IMR-90 (cell line): Measurements from ENCODE around the gene IRF6. TPM values are rescaled to one million over a fixed set of nuclear protein-coding genes. Genes with fewer than 3 reads are reported as not detected.

Experiments
- ATAC-seq: fragments of 200-7000 bp; cut with Tn5 transposase; 2 replicates; pipeline ENCODE4 v1.9.1; 2020; ENCODE audit warnings: low read depth, mild to moderate bottlenecking, moderate library complexity
- BruUV-seq: library from RNA; stranded (reverse); fragments of 400-500 nt; replicated peaks from 2 replicates; lab custom pipeline; 2021; lab: Mats Ljungman, UMichigan
- CTCF ChIA-PET: fragments of 300-600 bp; formaldehyde crosslinking; extraction: SDS; loops from one replicate; lab custom pipeline; 2021; ENCODE audit warnings: antibody characterized with exemption; lab: Yijun Ruan, JAX
- POLR2A ChIA-PET: fragments of 300-600 bp; sonication (Branson Sonifier 250); formaldehyde crosslinking; loops from one replicate; lab custom pipeline; 2022; ENCODE audit warnings: antibody characterized with exemption; ENCODE audit not compliant: unreplicated experiment; lab: Charles Lee
- DNase-seq: peaks from one replicate; pipeline ENCODE4 v3.0.0; 2013
- H2AFZ ChIP-seq: replicated peaks from 2 replicates; pipeline ENCODE3; 2013; ENCODE audit warnings: low read length, mild to moderate bottlenecking; ENCODE audit not compliant: poor library complexity
- H2AK5ac ChIP-seq: 2 replicates; pipeline ENCODE4 v1.6.1; 2013; ENCODE audit warnings: low read depth, low read length, inconsistent platforms
- H2AK9ac ChIP-seq: replicated peaks from 2 replicates; pipeline ENCODE3; 2013; ENCODE audit warnings: mild to moderate bottlenecking, low read depth, low read length, moderate library complexity; ENCODE audit not compliant: poor library complexity
- H2BK120ac ChIP-seq: 2 replicates; pipeline ENCODE4 v1.6.1; 2013; ENCODE audit warnings: low read depth, low read length, inconsistent platforms
- H2BK15ac ChIP-seq: 3 replicates; pipeline ENCODE4 v1.6.1; 2013; ENCODE audit warnings: low read depth, low read length, inconsistent platforms
- H2BK20ac ChIP-seq: 2 replicates; pipeline ENCODE4 v1.6.1; 2013; ENCODE audit warnings: low read depth, mild to moderate bottlenecking, inconsistent platforms, low read length, moderate library complexity
- H2BK5ac ChIP-seq: 2 replicates; pipeline ENCODE4 v1.6.1; 2013; ENCODE audit warnings: mild to moderate bottlenecking, low read depth, low read length, inconsistent platforms; ENCODE audit not compliant: poor library complexity, severe bottlenecking
- H3K14ac ChIP-seq: replicated peaks from 2 replicates; pipeline ENCODE4 v1.6.1; 2013; ENCODE audit warnings: low read depth, low read length, inconsistent platforms
- H3K18ac ChIP-seq: 2 replicates; pipeline ENCODE4 v1.6.1; 2013; ENCODE audit warnings: low read depth, low read length, control low read depth
- H3K23ac ChIP-seq: 2 replicates; pipeline ENCODE4 v1.6.1; 2013; ENCODE audit warnings: low read depth, low read length, inconsistent platforms
- H3K27ac ChIP-seq: 2 replicates; pipeline ENCODE4 v1.5.1; 2013; ENCODE audit warnings: mild to moderate bottlenecking, control low read depth, low read length; ENCODE audit not compliant: insufficient read depth
- H3K27me3 ChIP-seq: 2 replicates; pipeline ENCODE4 v1.6.1; 2013; ENCODE audit warnings: low read length; ENCODE audit not compliant: control insufficient read depth, insufficient read depth
- H3K36me3 ChIP-seq: 2 replicates; pipeline ENCODE4 v1.6.1; 2013; ENCODE audit warnings: low read length, mixed read lengths; ENCODE audit not compliant: control insufficient read depth, insufficient read depth
- H3K4ac ChIP-seq: 2 replicates; pipeline ENCODE4 v1.6.1; 2013; ENCODE audit warnings: low read depth, low read length, inconsistent platforms
- H3K4me1 ChIP-seq: 2 replicates; pipeline ENCODE4 v1.6.1; 2013; ENCODE audit warnings: low read length, mixed read lengths; ENCODE audit not compliant: control insufficient read depth, insufficient read depth
- H3K4me2 ChIP-seq: 2 replicates; pipeline ENCODE4 v1.6.1; 2013; ENCODE audit warnings: low read depth, mild to moderate bottlenecking, control low read depth, low read length, moderate library complexity
- H3K4me3 ChIP-seq: 2 replicates; pipeline ENCODE4 v1.5.1; 2013; ENCODE audit warnings: low read depth, mild to moderate bottlenecking, control low read depth, low read length, moderate library complexity; ENCODE audit not compliant: insufficient read depth
- H3K56ac ChIP-seq: 2 replicates; pipeline ENCODE4 v1.6.1; 2013; ENCODE audit warnings: low read length, inconsistent platforms; ENCODE audit not compliant: insufficient read depth; ENCODE audit errors: extremely low read depth
- H3K79me1 ChIP-seq, 2 experiments: 2 replicates each; pipeline ENCODE4 v1.6.1; 2013; ENCODE audit warnings: low read length in 2 of 2, inconsistent platforms in 1 of 2, low read depth in 1 of 2
- H3K9ac ChIP-seq: 2 replicates; pipeline ENCODE4 v1.6.1; 2013; ENCODE audit warnings: low read depth, low read length, control low read depth
- H3K9me1 ChIP-seq: 2 replicates; pipeline ENCODE4 v1.6.1; 2013; ENCODE audit warnings: low read length, inconsistent platforms; ENCODE audit not compliant: insufficient read depth
- H3K9me3 ChIP-seq: 2 replicates; pipeline ENCODE4 v1.6.1; 2013; ENCODE audit warnings: low read length; ENCODE audit not compliant: control insufficient read depth, insufficient read depth
- H4K20me1 ChIP-seq: 2 replicates; pipeline ENCODE4 v1.6.1; 2013; ENCODE audit warnings: low read length, inconsistent platforms; ENCODE audit not compliant: insufficient read depth
- H4K5ac ChIP-seq: 2 replicates; pipeline ENCODE4 v1.6.1; 2013; ENCODE audit warnings: mild to moderate bottlenecking, low read depth, low read length, control low read depth
- H4K8ac ChIP-seq, 2 experiments: 2 replicates each; pipeline ENCODE4 v1.6.1; 2013; ENCODE audit warnings: low read depth in 2 of 2, low read length in 2 of 2, control low read depth in 1 of 2, inconsistent platforms in 1 of 2
- H4K91ac ChIP-seq: 2 replicates; pipeline ENCODE4 v1.6.1; 2013; ENCODE audit warnings: low read depth, low read length, inconsistent platforms; ENCODE audit not compliant: insufficient read depth
- BHLHE40 ChIP-seq: fragments of 150-350 bp; IDR thresholded peaks from 2 replicates; pipeline ENCODE4 v1.6.1; 2016; ENCODE audit warnings: mild to moderate bottlenecking, low read depth, low read length
- MAFK ChIP-seq: IDR thresholded peaks from 2 replicates; pipeline ENCODE4 v1.6.1; 2012; ENCODE audit warnings: low read depth, low read length, improper control_type of control experiment
- MAZ ChIP-seq: IDR thresholded peaks from 2 replicates; pipeline ENCODE4 v1.6.1; 2012; ENCODE audit warnings: low read depth, mild to moderate bottlenecking, low read length, improper control_type of control experiment, moderate library complexity, borderline replicate concordance
- MXI1 ChIP-seq: IDR thresholded peaks from 2 replicates; pipeline ENCODE4 v1.6.1; 2012; ENCODE audit warnings: low read depth, mild to moderate bottlenecking, low read length, moderate library complexity, borderline replicate concordance
- RAD21 ChIP-seq: IDR thresholded peaks from 2 replicates; pipeline ENCODE4 v1.6.1; 2012; ENCODE audit warnings: low read length, improper control_type of control experiment
- RCOR1 ChIP-seq: IDR thresholded peaks from 2 replicates; pipeline ENCODE4 v1.6.1; 2012; ENCODE audit warnings: mild to moderate bottlenecking, low read length, improper control_type of control experiment; ENCODE audit not compliant: insufficient replicate concordance
- USF2 ChIP-seq: fragments of 150-350 bp; IDR thresholded peaks from 2 replicates; pipeline ENCODE4 v1.6.1; 2017; ENCODE audit warnings: mild to moderate bottlenecking, antibody characterized with exemption, low read length, low read depth
- WGBS, 2 experiments: methylation state at CpG; one replicate each; pipeline versions ENCODE4 v1.1.5 to v1.1.7; 2013; ENCODE audit warnings: missing lambda C conversion rate in 2 of 2; ENCODE audit not compliant: insufficient read length in 1 of 2; ENCODE audit errors: extremely low coverage in 2 of 2; 5-methylcytosine and 5-hydroxymethylcytosine counted together
- dilution Hi-C: fragments of 300-500 bp; cut with HindIII; formaldehyde crosslinking; loops from one replicate; pipeline ENCODE4 v1.14.3; 2018; ENCODE audit warnings: low sequenced_read_pairs; ENCODE audit not compliant: unreplicated experiment
- in situ Hi-C: fragments of 300-500 bp; cut with MboI; formaldehyde crosslinking; loops from 3 replicates; pipeline ENCODE4 v1.14.3; 2019; ENCODE audit warnings: low sequenced_read_pairs, inconsistent platforms, mixed read lengths
- intact Hi-C: fragments of 100-400 bp; cut with micrococcal nuclease; formaldehyde crosslinking; loops from 2 replicates; pipeline ENCODE4 v1.10.0; 2022
- polyA plus RNA-seq, 3 experiments: library from polyadenylated mRNA; depleted of rRNA; stranded (reverse); fragments of >200 nt; gene quantifications; 2 replicates each; pipeline ENCODE4 v1.2.3, GENCODE V29; 2012; ENCODE audit warnings: low replicate concordance in 1 of 3
- total RNA-seq: library from RNA; depleted of rRNA; stranded (reverse); fragments of >200 nt; gene quantifications from 2 replicates; pipeline ENCODE4 v1.2.3, GENCODE V29; 2012

The IRF6 gene
- total and polyA plus RNA-seq, 2 of the 4 experiments (the other 2 are of a cell fraction), result 1.2 to 2.9 TPM

GRCh38 chr1:209759829-209760359 is 46.0 kb downstream of the IRF6 start:
- ChIA-PET CTCF (no interaction called here), POLR2A (no interaction called here)

More at GRCh38 chr1:209759829-209760359, 46.0 kb downstream of the IRF6 start:
- Histone ChIP-seq H4K8ac (no peak overlapping the region), H3K56ac (no peak overlapping the region), H3K4me3 (no peak overlapping the region), H3K18ac (no peak overlapping the region), H2AK5ac (no peak overlapping the region), H2BK15ac (no peak overlapping the region), H4K5ac (no peak overlapping the region), H2BK5ac (no peak overlapping the region), H4K20me1 (no peaks in the 10 kb centered on the region), H3K27ac (no peak overlapping the region), H2AFZ (no peak overlapping the region), H3K23ac (no peak overlapping the region), H4K91ac (no peak overlapping the region), H2AK9ac (no peak overlapping the region), H3K14ac (no peak overlapping the region), H3K36me3 (no peaks in the 10 kb centered on the region), H3K4me2 (no peak overlapping the region), H3K4ac (no peak overlapping the region), H3K27me3 (peaks cover 9% of the 10 kb centered on the region; the same call in 1 of the 2 replicates), H3K9me3 (no peaks in the 10 kb centered on the region), H2BK20ac (no peak overlapping the region), H3K9me1 (no peaks in the 10 kb centered on the region), H2BK120ac (no peak overlapping the region), H3K4me1 (no peaks in the 10 kb centered on the region), H3K79me1 (no peaks in the 10 kb centered on the region), H3K9ac (no peak overlapping the region)
- in situ Hi-C loops (loop anchor here (5.0 kb wide), 1 partner anchor 183 kb away; no protein-coding TSS in a partner anchor), dilution Hi-C loops (no loop called here), intact Hi-C loops (no loop called here)
- no peak for ATAC-seq
- no TSS peak for BruUV-seq
- 92% methylated on average over 9 of the region's 12 CpGs; no CpG with 5 or more reads in 1 of the 2 experiments for WGBS, 2 experiments
- TF ChIP-seq MAZ (no peak), RAD21 (no peak), MXI1 (no peak), USF2 (no peak), BHLHE40 (no peak), RCOR1 (no peak), MAFK (no peak)
- DNase-seq, result no peak
